ENCODE data around the gene HIGD2A. TPM values are rescaled to one million over a fixed set of nuclear protein-coding genes. Genes with fewer than 3 reads are reported as not detected.

The HIGD2A gene
- total and polyA plus RNA-seq, 2 of the 13 experiments (the other 11 are each of a cell fraction or from before 2014, with no cell fraction given), result 89.2 to 146 TPM

GRCh38 chr5:176415952-176416924 lies 27.7 kb downstream of the HIGD2A start, which contains the start of gene CLTB (continued):
- TF ChIP-seq PBX3 (CRISPR knock-in tag; IDR thresholded peaks at IDR 0.05; ENCODE audit: borderline replicate concordance), result peak; percentile 37; the same call in 1 of the 2 replicates
- 0 out of 2 replicates have a peak, but pooled peaks have one; percentile 32 for TF ChIP-seq ZNF543 (CRISPR knock-in tag; IDR thresholded peaks at IDR 0.05)
- peak; percentile 72; the same call in 1 of the 2 replicates for TF ChIP-seq KLF6 (CRISPR knock-in tag; IDR thresholded peaks at IDR 0.05)
- no peak for TF ChIP-seq KDM1A (CRISPR knock-in tag; IDR thresholded peaks at IDR 0.05)
- no peak for TF ChIP-seq KLF13 (CRISPR knock-in tag; IDR thresholded peaks at IDR 0.05)
- TF ChIP-seq TMF1 (CRISPR knock-in tag; IDR thresholded peaks at IDR 0.05; ENCODE audit: low read depth), result peak; percentile 58; the same call in 1 of the 2 replicates
- 0 out of 2 replicates have a peak, but pooled peaks have one; percentile 25 for TF ChIP-seq SMAD3 (CRISPR knock-in tag; IDR thresholded peaks at IDR 0.05)
- TF ChIP-seq SAFB2 (CRISPR knock-in tag; IDR thresholded peaks at IDR 0.05; ENCODE audit: borderline replicate concordance, low read depth), result no peak; the same call in 1 of the 2 replicates
- TF ChIP-seq CCAR2 (optimal IDR thresholded peaks at IDR 0.05; ENCODE audit: low read depth, low read length), result no peak
- no peak for TF ChIP-seq DMTF1 (CRISPR knock-in tag; IDR thresholded peaks at IDR 0.05)
- no peak for TF ChIP-seq FIP1L1 (IDR thresholded peaks at IDR 0.05; ENCODE audit: borderline replicate concordance, insufficient read depth, low read depth, low read length)
- no peak for TF ChIP-seq SCMH1 (CRISPR knock-in tag; IDR thresholded peaks at IDR 0.05; ENCODE audit: borderline replicate concordance)
- peak; percentile 92 for TF ChIP-seq UBTF (CRISPR knock-in tag; IDR thresholded peaks at IDR 0.05)
- TF ChIP-seq YY1 (IDR thresholded peaks at IDR 0.05; ENCODE audit: insufficient read depth, insufficient replicate concordance, low read depth, low read length), result peak; percentile 72
- TF ChIP-seq ZFP82 (CRISPR knock-in tag; IDR thresholded peaks at IDR 0.05; ENCODE audit: borderline replicate concordance), result no peak; the same call in 1 of the 2 replicates
- TF ChIP-seq JUND (CRISPR knock-in tag; IDR thresholded peaks at IDR 0.05), result 0 out of 2 replicates have a peak, but pooled peaks have one; percentile 73
- peak; percentile 35; the same call in 1 of the 2 replicates for TF ChIP-seq TFE3 (CRISPR knock-in tag; IDR thresholded peaks at IDR 0.05)
- no peak for TF ChIP-seq NAIF1 (CRISPR knock-in tag; IDR thresholded peaks at IDR 0.05; ENCODE audit: borderline replicate concordance)
- peak; percentile 79; the same call in 1 of the 2 replicates for TF ChIP-seq ZNF788 (CRISPR knock-in tag; IDR thresholded peaks at IDR 0.05; ENCODE audit: borderline replicate concordance)

All from HepG2 (cell line).